Mesothelial cell of epicardium (in vitro differentiated cells): ENCODE data around the gene DZANK1. TPM values are rescaled to one million over a fixed set of nuclear protein-coding genes. Genes with fewer than 3 reads are reported as not detected.

Experiments
- DNase-seq, 2 experiments: peaks; one replicate each; pipeline ENCODE4 v3.0.0; 2021; ENCODE audit warnings: low spot score in 2 of 2; ENCODE audit not compliant: unreplicated experiment in 2 of 2
- H3K27ac Mint-ChIP-seq: 2 replicates; pipeline ENCODE4 v1.8.0; 2021; ENCODE audit warnings: mixed read lengths
- H3K27me3 Mint-ChIP-seq: 2 replicates; pipeline ENCODE4 v1.8.0; 2021; ENCODE audit warnings: low read depth, mixed read lengths
- H3K36me3 Mint-ChIP-seq: 2 replicates; pipeline ENCODE4 v1.8.0; 2021; ENCODE audit warnings: mixed read lengths
- H3K4me1 Mint-ChIP-seq: 2 replicates; pipeline ENCODE4 v1.8.0; 2021; ENCODE audit warnings: mixed read lengths
- H3K4me3 Mint-ChIP-seq: 2 replicates; pipeline ENCODE4 v1.8.0; 2021; ENCODE audit warnings: mild to moderate bottlenecking, moderate library complexity, mixed read lengths
- H3K9me3 Mint-ChIP-seq: 2 replicates; pipeline ENCODE4 v1.8.0; 2021; ENCODE audit warnings: mixed read lengths
- CTCF ChIP-seq: fragments of 200-600 bp; sonication (generic); IDR thresholded peaks from one replicate; pipeline ENCODE4 v1.5.0; 2021; ENCODE audit warnings: antibody characterized with exemption; ENCODE audit not compliant: unreplicated experiment
- total RNA-seq: library from RNA; stranded (reverse); gene quantifications from 3 replicates; pipeline ENCODE4 v1.2.1, GENCODE V29; 2021

DZANK1 gene
- total RNA-seq, 1 donor from 2014 or later: 7.2 TPM

GRCh38 chr20:18372296-18372695, 94.5 kb downstream of the DZANK1 start:
- Mint-ChIP-seq H3K4me3 (no peak overlapping the region), H3K4me1 (no peaks in the 10 kb centered on the region), H3K27ac (no peak overlapping the region), H3K36me3 (no peaks in the 10 kb centered on the region), H3K9me3 (peaks cover 16% of the 10 kb centered on the region), H3K27me3 (no peaks in the 10 kb centered on the region)
- no peak for DNase-seq
- TF ChIP-seq CTCF: no peak

GRCh38 chr20:18364768-18365167, 102.1 kb downstream of the DZANK1 start:
- Mint-ChIP-seq H3K4me3 (no peak overlapping the region), H3K9me3 (peaks cover 13% of the 10 kb centered on the region), H3K4me1 (peaks cover 2% of the 10 kb centered on the region), H3K27me3 (no peaks in the 10 kb centered on the region), H3K27ac (no peak overlapping the region), H3K36me3 (no peaks in the 10 kb centered on the region)
- DNase-seq: no peak
- no peak for TF ChIP-seq CTCF

GRCh38 chr20:18363708-18364107, 103.1 kb downstream of the DZANK1 start:
- Mint-ChIP-seq H3K4me3 (no peak overlapping the region), H3K9me3 (peaks cover 8% of the 10 kb centered on the region), H3K27ac (no peak overlapping the region), H3K27me3 (no peaks in the 10 kb centered on the region), H3K4me1 (peaks cover 2% of the 10 kb centered on the region), H3K36me3 (no peaks in the 10 kb centered on the region)
- no peak for TF ChIP-seq CTCF
- DNase-seq: no peak

- no peaks in the 10 kb centered on the region for H3K36me3 Mint-ChIP-seq
- H3K9me3 Mint-ChIP-seq: peaks cover 4% of the 10 kb centered on the region
- no peak overlapping the region for H3K4me3 Mint-ChIP-seq
- DNase-seq: no peak
- TF ChIP-seq CTCF: no peak
- peaks cover 2% of the 10 kb centered on the region for H3K4me1 Mint-ChIP-seq
- peaks cover 5% of the 10 kb centered on the region for H3K27me3 Mint-ChIP-seq
- no peak overlapping the region for H3K27ac Mint-ChIP-seq
Observed at GRCh38 chr20:18362916-18363315, 103.9 kb downstream of the DZANK1 start.

GRCh38 chr20:18361678-18362077, 105.2 kb downstream of the DZANK1 start:
- no peak overlapping the region for H3K27ac Mint-ChIP-seq
- peaks cover 9% of the 10 kb centered on the region for H3K27me3 Mint-ChIP-seq
- no peak overlapping the region for H3K4me3 Mint-ChIP-seq
- DNase-seq: no peak
- H3K9me3 Mint-ChIP-seq: peaks cover 6% of the 10 kb centered on the region
- H3K4me1 Mint-ChIP-seq: peaks cover 2% of the 10 kb centered on the region
- H3K36me3 Mint-ChIP-seq: no peaks in the 10 kb centered on the region
- no peak for TF ChIP-seq CTCF

- Mint-ChIP-seq H3K4me3 (no peak overlapping the region), H3K9me3 (peaks cover 7% of the 10 kb centered on the region), H3K4me1 (peaks cover 2% of the 10 kb centered on the region), H3K27ac (no peak overlapping the region), H3K27me3 (peaks cover 9% of the 10 kb centered on the region), H3K36me3 (no peaks in the 10 kb centered on the region)
- TF ChIP-seq CTCF: no peak
- no peak for DNase-seq
Observed at GRCh38 chr20:18360635-18361034, 106.2 kb downstream of the DZANK1 start.
